ENCODE measurements around the gene NR2E1. TPM values are rescaled to one million over a fixed set of nuclear protein-coding genes. Genes with fewer than 3 reads are reported as not detected.

The NR2E1 gene
- total RNA-seq, 1 experiment from 2014 or later = 1.4 TPM

- peaks cover 8% of the 10 kb centered on the region for H3K4me1 ChIP-seq
- peak overlapping the region; percentile 66 for H3K4me3 Mint-ChIP-seq (ENCODE audit: unreplicated experiment)
- H3K36me3 Mint-ChIP-seq (ENCODE audit: insufficient read depth, unreplicated experiment) = no peaks in the 10 kb centered on the region
- no peak overlapping the region for H3K27ac Mint-ChIP-seq (ENCODE audit: unreplicated experiment)
- H3K27me3 ChIP-seq (replicated peaks; ENCODE audit: control insufficient read depth, insufficient read depth, low read length) = peaks cover 2% of the 10 kb centered on the region; the same call in 1 of the 2 replicates
- intact Hi-C loops (cut with micrococcal nuclease; ENCODE audit: unreplicated experiment) = loop anchor here (5.0 kb wide), 1 partner anchor 40 kb away; no protein-coding TSS in a partner anchor
- POLR2A ChIA-PET = no interaction called here
- TF ChIP-seq, protein P1, sequence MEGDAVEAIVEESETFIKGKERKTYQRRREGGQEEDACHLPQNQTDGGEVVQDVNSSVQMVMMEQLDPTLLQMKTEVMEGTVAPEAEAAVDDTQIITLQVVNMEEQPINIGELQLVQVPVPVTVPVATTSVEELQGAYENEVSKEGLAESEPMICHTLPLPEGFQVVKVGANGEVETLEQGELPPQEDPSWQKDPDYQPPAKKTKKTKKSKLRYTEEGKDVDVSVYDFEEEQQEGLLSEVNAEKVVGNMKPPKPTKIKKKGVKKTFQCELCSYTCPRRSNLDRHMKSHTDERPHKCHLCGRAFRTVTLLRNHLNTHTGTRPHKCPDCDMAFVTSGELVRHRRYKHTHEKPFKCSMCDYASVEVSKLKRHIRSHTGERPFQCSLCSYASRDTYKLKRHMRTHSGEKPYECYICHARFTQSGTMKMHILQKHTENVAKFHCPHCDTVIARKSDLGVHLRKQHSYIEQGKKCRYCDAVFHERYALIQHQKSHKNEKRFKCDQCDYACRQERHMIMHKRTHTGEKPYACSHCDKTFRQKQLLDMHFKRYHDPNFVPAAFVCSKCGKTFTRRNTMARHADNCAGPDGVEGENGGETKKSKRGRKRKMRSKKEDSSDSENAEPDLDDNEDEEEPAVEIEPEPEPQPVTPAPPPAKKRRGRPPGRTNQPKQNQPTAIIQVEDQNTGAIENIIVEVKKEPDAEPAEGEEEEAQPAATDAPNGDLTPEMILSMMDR (IDR thresholded peaks at IDR 0.05; ENCODE audit: insufficient read depth in 1 of 2, low read depth in 1 of 2, low read length in 1 of 2, severe bottlenecking in 1 of 2, unreplicated experiment in 1 of 2) = no peak
- no peak for DNase-seq
- H3K27me3 Mint-ChIP-seq (ENCODE audit: insufficient read depth, unreplicated experiment) = peaks cover 8% of the 10 kb centered on the region
- no TSS peak for BruUV-seq (replicated peaks)
- H3K4me1 Mint-ChIP-seq (ENCODE audit: low read depth, unreplicated experiment) = peaks cover 14% of the 10 kb centered on the region
- CTCF ChIA-PET = no interaction called here
- no peaks in the 10 kb centered on the region for H3K9me3 Mint-ChIP-seq (ENCODE audit: unreplicated experiment)
- H3K9me3 ChIP-seq = no peaks in the 10 kb centered on the region
- H3K36me3 ChIP-seq (ENCODE audit: control insufficient read depth, insufficient read depth, low read length) = no peaks in the 10 kb centered on the region
- H3K4me3 ChIP-seq (ENCODE audit: low read depth, low read length) = no peak overlapping the region; the same call in 1 of the 2 replicates
These were observed 8.9 kb upstream of the NR2E1 start for GRCh38 chr6:108156938-108157233.

DNA sequence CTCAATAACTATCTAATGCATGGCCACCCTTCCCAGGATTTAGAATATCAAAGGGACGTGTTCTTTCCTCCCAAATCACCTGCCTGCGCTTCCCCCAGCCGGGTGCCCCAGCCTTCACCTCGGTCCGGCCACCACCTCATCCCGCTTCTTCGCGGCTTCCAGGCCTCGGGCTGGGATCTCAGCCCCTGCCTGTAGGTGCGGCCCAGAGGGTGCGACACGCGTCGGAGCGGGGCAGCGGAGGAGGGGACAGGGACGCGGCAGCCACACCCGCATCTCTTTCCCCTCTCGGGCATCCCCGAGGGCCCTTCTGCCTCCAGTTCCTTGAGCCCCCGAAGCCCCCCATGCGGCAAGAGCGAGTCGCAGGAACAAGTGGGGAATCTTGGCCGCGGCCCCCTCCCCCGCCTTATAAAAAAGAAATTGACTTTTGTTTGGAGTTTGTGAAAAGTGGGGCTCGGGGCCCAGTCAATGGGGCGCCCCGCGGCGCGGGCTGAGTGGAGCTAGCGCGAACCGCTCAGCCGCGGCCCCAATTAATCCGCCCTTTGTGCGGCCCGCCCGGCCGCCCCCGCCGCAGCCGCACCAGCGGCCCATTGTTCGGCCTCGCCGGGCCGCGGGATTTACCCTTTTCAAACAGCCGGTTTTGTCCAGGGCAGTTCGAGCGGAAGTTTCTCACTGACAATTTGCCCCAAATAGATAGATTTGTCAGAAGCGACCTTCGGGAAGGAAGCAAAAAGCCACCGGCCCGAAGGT is 8.4 kb upstream of the NR2E1 start:
- no peaks in the 10 kb centered on the region for H3K36me3 Mint-ChIP-seq (ENCODE audit: insufficient read depth, unreplicated experiment)
- TF ChIP-seq, protein P1 (IDR thresholded peaks at IDR 0.05; ENCODE audit: insufficient read depth in 1 of 2, low read depth in 1 of 2, low read length in 1 of 2, severe bottlenecking in 1 of 2, unreplicated experiment in 1 of 2) = no peak
- no peaks in the 10 kb centered on the region for H3K9me3 Mint-ChIP-seq (ENCODE audit: unreplicated experiment)
- Histone ChIP-seq H3K36me3 (ENCODE audit: control insufficient read depth, insufficient read depth, low read length) (no peaks in the 10 kb centered on the region), H3K9me3 (no peaks in the 10 kb centered on the region), H3K27me3 (replicated peaks; ENCODE audit: control insufficient read depth, insufficient read depth, low read length) (peaks cover 2% of the 10 kb centered on the region; the same call in 1 of the 2 replicates), H3K4me1 (peaks cover 8% of the 10 kb centered on the region), H3K4me3 (ENCODE audit: low read depth, low read length) (peak overlapping the region; percentile 39)
- H3K27me3 Mint-ChIP-seq (ENCODE audit: insufficient read depth, unreplicated experiment) = peaks cover 8% of the 10 kb centered on the region
- H3K27ac Mint-ChIP-seq (ENCODE audit: unreplicated experiment) = no peak overlapping the region
- intact Hi-C loops (cut with micrococcal nuclease; ENCODE audit: unreplicated experiment) = loop anchor here (5.0 kb wide), 1 partner anchor 40 kb away; no protein-coding TSS in a partner anchor
- no TSS peak for BruUV-seq (replicated peaks)
- H3K4me3 Mint-ChIP-seq (ENCODE audit: unreplicated experiment) = peak overlapping the region; percentile 66
- peaks cover 14% of the 10 kb centered on the region for H3K4me1 Mint-ChIP-seq (ENCODE audit: low read depth, unreplicated experiment)
- ChIA-PET CTCF (no interaction called here), POLR2A (no interaction called here)
- DNase-seq = no peak

GRCh38 chr6:108157981-108158525 is 7.8 kb upstream of the NR2E1 start:
- peak overlapping the region; percentile 39 for H3K4me3 ChIP-seq (ENCODE audit: low read depth, low read length)
- Mint-ChIP-seq H3K27ac (ENCODE audit: unreplicated experiment) (no peak overlapping the region), H3K4me1 (ENCODE audit: low read depth, unreplicated experiment) (peaks cover 14% of the 10 kb centered on the region), H3K9me3 (ENCODE audit: unreplicated experiment) (no peaks in the 10 kb centered on the region), H3K27me3 (ENCODE audit: insufficient read depth, unreplicated experiment) (peaks cover 8% of the 10 kb centered on the region), H3K36me3 (ENCODE audit: insufficient read depth, unreplicated experiment) (no peaks in the 10 kb centered on the region), H3K4me3 (ENCODE audit: unreplicated experiment) (peak overlapping the region; percentile 66)
- no peaks in the 10 kb centered on the region for H3K36me3 ChIP-seq (ENCODE audit: control insufficient read depth, insufficient read depth, low read length)
- H3K27me3 ChIP-seq (replicated peaks; ENCODE audit: control insufficient read depth, insufficient read depth, low read length) = peaks cover 2% of the 10 kb centered on the region; the same call in 1 of the 2 replicates
- H3K9me3 ChIP-seq = no peaks in the 10 kb centered on the region
- DNase-seq = no peak
- no TSS peak for BruUV-seq (replicated peaks)
- POLR2A ChIA-PET = no interaction called here
- TF ChIP-seq, protein P1 (IDR thresholded peaks at IDR 0.05; ENCODE audit: insufficient read depth in 1 of 2, low read depth in 1 of 2, low read length in 1 of 2, severe bottlenecking in 1 of 2, unreplicated experiment in 1 of 2) = no peak
- intact Hi-C loops (cut with micrococcal nuclease; ENCODE audit: unreplicated experiment) = loop anchor here (5.0 kb wide), 1 partner anchor 41 kb away; no protein-coding TSS in a partner anchor
- peaks cover 8% of the 10 kb centered on the region for H3K4me1 ChIP-seq
- CTCF ChIA-PET = no interaction called here

All from Caco-2 (cell line).